SHP77 treated with DMSO at 0.1 percent for 48 hours (cell line): Measurements from ENCODE around the gene UBXN7.
"Not testable (repeated sequence)": the region's sequence is repeated elsewhere in the genome, so short reads cannot be mapped to it uniquely, and the experiment has no call there.

Experiments
- DNase-seq: peaks from one replicate; lab custom pipeline; 2025; lab: John Stamatoyannopoulos, UW

Gene UBXN7

GRCh38 chr3:196418601-196419000, 13.6 kb downstream of the UBXN7 start:
- no peak for DNase-seq

- no peak for DNase-seq
These were observed 17.8 kb downstream of the UBXN7 start for GRCh38 chr3:196414469-196414868.

DNA sequence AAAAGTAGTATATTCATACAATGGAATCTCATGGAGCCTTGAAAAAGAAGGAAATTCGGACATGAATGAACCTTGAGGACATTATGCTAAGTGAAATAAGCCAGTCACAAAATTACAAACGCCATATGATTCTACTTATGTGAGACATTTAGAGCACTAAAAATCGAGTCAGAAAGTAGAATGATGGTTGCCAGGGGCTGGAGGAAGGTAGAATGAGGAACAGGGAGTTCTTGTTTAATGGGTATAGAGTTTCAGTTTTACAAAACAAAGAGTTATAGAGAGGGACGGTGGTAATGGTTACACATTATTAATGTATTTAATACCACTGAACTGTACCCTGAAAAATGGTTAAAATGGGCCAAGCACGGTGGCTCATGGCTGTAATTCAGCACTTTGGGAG, 19.5 kb downstream of the UBXN7 start:
- DNase-seq, result no peak

GRCh38 chr3:196409409-196409808, 22.8 kb downstream of the UBXN7 start:
- no peak for DNase-seq

GRCh38 chr3:196408565-196409300, 23.5 kb downstream of the UBXN7 start:
- DNase-seq, result no peak

DNA sequence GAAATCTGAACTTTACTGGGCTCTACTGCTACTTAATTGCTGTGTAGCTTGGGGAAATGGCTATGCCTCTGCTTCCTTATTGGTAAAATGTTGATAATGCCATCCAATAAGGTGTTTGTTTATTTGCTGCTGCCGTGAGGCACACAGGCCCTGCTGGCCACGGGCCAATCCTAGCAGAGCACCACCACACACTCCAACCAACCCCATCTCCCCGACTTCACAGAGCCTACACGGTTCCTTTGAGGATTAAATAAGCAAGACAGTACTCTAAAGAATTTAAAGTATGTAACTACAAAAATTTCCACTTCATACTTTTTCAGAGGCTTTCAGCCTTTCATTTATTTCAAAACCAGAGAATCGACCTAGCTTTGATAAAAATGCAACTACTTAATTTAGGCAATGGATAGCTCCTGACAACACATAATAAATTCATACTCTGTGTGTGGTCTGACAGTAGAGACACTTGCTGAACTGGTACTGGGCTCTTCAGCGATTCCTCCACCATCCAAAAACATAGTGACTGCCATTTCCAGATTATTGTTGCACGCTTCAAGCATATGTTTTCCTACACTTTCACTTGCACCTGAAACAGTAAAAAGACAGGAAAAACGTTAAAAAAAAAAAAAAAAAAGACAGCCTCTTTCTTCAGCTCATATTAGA, 25.3 kb downstream of the UBXN7 start:
- DNase-seq, result no peak

GRCh38 chr3:196400331-196400730, 31.9 kb downstream of the UBXN7 start:
- DNase-seq, result no peak

DNA sequence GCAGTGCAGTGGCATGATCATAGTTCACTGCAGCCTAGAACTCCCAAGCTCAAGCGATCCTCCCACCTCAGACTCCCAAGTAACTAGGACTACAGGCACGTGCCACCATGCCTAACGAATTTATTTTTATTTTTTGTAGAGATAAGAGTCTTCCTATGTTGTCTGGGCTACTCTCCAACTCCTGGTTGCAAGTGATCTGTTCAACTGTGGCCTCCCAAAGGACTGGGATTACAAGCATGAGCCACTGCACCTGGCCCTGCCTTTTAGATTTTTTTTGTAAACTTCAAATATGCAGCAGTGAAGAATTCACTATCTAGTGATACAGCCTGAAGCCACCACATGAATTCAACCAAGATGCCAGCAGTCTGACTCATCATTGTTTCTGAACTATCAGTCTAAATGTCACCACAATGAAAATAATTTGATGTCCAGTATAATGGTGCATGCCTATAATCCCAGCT, 32.7 kb downstream of the UBXN7 start:
- no peak for DNase-seq

GRCh38 chr3:196398782-196399181, 33.4 kb downstream of the UBXN7 start:
- DNase-seq, result no peak

- no peak for DNase-seq
These were observed 34.3 kb downstream of the UBXN7 start for GRCh38 chr3:196397941-196398340.

DNA sequence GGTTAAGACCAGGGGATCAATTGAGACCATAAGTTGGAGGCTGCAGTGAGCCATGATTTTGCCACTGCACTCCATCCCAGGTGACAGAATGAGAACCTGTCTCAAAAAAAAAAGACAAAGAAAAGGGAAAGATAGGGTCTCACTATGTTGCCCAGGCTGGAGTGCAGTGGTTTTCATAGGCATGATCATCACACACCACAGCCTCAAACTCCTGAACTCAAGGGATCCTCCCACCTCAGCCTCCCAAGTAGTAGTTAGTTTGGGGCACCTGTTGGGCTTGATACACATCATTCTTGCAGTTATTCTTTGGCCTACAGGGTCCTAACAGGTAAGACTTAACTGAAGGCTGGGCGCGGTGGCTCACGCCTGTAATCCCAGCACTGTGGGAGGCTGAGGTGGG, 42.1 kb downstream of the UBXN7 start:
- DNase-seq, result no peak

GRCh38 chr3:196388956-196389355, 43.3 kb downstream of the UBXN7 start:
- no peak for DNase-seq

- not testable (repeated sequence) for DNase-seq
These were observed 44.3 kb downstream of the UBXN7 start for GRCh38 chr3:196387941-196388340.

- not testable (repeated sequence) for DNase-seq
These were observed 45.4 kb downstream of the UBXN7 start for GRCh38 chr3:196386797-196387196.

DNA sequence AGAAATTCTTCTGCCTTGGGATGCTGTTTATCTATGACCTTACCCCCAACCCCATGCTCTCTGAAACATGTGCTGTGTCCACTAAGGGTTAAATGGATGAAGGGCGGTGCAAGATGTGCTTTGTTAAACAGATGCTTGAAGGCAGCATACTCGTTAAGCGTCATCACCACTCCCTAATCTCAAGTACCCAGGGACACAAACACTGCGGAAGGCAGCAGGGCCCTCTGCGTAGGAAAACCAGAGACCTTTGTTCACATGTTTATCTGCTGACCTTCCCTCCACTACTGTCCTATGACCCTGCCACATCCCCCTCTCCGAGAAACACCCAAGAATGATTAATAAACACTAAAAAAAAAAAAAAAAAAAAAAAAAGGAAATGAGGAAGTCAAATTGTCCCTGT, 46.2 kb downstream of the UBXN7 start:
- not testable (repeated sequence) for DNase-seq

GRCh38 chr3:196385446-196385845, 46.8 kb downstream of the UBXN7 start:
- not testable (repeated sequence) for DNase-seq

GRCh38 chr3:196378146-196378841, 53.9 kb downstream of the UBXN7 start:
- no peak for DNase-seq

DNA sequence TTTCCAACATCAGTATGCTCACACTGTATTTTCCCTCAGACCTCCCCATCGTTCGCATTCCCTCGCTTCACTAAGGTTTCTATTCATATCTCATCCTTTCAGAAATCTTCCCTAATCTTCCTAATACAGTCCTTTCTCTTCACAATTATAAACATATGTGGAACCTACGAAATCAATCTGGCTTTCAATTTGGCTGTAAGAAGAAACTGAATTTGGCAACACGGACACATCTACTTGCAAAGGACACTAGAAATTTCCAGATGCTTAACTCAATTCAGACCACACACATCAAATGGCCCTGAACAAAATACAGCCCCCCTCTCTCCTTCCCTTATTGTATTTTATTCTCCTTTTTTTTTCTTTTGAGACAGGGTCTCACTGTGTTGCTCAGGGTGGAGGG, 54.9 kb downstream of the UBXN7 start:
- DNase-seq, result no peak

GRCh38 chr3:196365736-196366135, 66.5 kb downstream of the UBXN7 start:
- DNase-seq, result no peak

GRCh38 chr3:196360586-196360985, 71.6 kb downstream of the UBXN7 start:
- no peak for DNase-seq

GRCh38 chr3:196358540-196358939, 73.7 kb downstream of the UBXN7 start:
- not testable (repeated sequence) for DNase-seq

GRCh38 chr3:196357905-196358304, 74.3 kb downstream of the UBXN7 start:
- DNase-seq, result no peak

DNA sequence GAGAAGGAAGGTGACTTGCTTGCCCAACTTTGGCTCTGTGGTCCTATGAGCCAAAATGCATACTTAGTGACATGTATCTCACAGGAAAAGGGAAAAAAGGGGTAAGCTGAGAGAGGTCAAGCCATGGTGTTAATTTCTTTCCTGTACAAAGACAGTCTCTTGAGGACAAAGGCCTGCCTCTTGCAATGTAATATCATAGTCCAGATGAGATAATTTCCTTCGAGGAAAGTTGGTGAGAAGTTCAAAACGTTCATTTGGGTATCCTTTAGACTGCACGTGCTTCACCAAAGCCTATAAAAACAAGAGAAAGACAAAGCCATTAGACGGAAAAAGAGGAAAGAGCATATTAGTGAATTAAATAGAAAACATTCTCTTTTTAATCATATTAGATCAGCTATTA, 75.7 kb downstream of the UBXN7 start:
- DNase-seq, result no peak
